NCI-H1092 (cell line): ENCODE data around the gene MYLIP.

Experiments used
- DNase-seq: peaks from one replicate; lab custom pipeline; 2025; lab: John Stamatoyannopoulos, UW

Gene MYLIP

DNA sequence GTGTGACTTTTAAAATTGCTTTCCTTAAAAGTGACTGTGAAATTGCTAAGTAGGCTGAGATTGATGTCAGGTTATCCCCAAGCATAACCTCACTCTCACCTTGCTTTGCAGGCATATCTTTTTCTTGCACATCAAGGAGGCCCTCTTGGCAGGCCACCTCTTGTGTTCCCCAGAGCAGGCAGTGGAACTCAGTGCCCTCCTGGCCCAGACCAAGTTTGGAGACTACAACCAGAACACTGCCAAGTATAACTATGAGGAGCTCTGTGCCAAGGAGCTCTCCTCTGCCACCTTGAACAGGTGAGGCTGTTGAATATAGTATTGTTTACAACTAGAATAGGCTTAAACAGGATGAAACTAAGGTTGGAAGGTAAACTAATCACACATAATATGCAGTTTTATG, 12.6 kb downstream of the MYLIP start:
- DNase-seq = no peak

DNA sequence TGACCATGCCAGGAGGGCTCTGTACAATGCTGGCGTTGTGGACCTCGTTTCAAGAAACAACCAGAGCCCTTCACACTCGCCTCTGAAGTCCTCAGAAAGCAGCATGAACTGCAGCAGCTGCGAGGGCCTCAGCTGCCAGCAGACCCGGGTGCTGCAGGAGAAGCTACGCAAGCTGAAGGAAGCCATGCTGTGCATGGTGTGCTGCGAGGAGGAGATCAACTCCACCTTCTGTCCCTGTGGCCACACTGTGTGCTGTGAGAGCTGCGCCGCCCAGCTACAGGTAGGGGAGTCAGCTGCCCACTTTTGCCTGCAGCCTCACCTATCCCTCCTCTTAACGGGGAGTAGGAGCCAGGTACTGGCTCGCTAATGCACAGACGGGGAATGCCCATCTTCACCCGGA, 16.2 kb downstream of the MYLIP start:
- DNase-seq = no peak

DNA sequence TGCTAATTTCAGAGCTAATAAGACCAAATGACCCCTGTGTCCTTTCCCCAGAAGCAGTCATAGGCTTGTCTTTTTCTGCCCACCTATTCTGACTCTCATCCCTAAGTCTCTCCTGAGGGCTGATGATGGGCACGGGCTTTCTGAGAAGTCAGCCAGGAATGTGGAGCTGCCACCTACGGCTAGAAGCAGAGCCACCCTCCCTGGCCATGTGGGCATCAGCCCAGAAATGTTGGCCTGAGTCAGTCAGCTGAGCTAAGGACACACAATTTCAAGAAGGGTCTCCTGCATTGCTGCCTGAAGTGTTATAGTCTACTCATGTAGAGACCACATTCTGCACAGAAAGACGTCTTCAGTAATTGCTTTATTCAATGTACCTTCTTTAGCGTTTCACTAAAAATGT, 17.1 kb downstream of the MYLIP start:
- DNase-seq = no peak

DNA sequence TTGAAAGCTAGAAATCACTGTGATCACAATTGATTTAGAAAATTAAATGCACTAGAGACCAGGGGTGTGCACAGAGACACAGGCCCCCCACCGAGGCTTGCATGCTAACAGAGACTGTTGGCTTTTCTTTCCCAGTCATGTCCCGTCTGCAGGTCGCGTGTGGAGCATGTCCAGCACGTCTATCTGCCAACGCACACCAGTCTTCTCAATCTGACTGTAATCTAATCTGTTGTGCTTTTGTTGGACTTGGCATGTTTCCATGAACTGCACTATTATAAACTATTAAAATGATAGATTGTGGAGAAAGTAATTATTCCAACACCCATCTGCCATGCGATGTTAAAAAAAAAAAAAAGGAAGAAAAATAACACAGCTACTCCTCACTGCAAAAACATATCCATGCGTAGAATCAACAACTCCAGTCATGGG, 17.7 kb downstream of the MYLIP start:
- DNase-seq = peak; percentile 4

- no peak for DNase-seq
Observed at GRCh38 chr6:16148498-16148897, 19.6 kb downstream of the MYLIP start.

GRCh38 chr6:16149305-16149704, 20.4 kb downstream of the MYLIP start:
- no peak for DNase-seq

DNA sequence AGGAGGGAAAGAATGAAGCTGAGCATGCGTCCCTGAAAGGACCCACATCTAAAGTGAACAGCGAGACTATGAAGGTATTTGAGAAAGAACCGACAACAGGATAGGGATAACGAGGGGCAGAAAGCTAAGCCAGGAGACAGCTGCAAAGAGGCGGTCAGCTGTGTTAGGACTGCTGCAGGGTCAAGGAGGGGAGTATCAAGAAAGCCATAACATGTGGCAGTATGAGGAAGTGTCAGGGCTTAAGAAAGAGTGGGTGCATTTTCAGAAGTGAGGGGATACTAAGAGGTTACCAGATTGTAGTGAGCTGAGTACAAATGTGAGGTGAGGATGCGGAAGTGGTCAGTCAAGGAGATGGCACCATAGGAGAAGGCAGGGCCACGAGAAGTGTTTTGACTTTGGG, 21.2 kb downstream of the MYLIP start:
- DNase-seq = no peak

GRCh38 chr6:16153211-16153820, 24.4 kb downstream of the MYLIP start:
- no peak for DNase-seq

DNA sequence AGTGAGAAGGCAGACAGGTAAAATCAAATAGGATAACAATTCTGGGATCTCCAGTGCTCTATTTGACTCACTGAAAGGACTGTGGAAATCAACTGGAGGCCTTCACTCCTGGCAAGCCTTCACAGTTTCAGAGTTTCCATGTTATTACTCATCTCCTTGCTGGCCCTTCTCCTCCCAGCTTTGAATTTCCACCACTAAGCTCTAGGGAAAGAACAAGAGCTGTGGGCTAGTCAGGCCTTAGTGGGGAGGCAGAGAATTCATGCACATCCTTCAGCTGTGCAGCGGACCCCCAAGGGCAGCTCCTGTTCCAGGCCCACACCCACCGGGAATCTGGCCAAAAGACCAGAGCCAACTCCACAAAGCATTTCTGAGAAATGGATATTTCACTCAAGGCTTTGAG, 26.0 kb downstream of the MYLIP start:
- DNase-seq = no peak

DNA sequence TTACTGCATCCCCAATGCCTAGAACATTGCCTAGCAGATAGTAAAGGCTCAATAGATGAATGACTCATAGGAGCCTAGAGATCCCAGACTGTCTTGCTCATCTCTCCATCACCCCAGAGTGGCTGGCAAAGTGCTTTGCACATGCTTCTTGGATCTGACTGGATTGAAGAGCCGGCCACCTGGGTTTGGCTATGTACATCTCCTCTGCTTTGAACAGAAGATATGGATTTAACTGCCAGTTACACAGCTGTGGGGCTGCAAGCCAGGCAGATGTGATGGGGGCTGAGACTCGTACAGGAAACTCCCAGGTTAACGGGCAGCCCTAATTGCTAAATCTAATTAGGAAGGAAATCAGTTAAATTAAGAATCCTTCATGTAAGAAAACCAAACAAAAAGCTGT, 28.6 kb downstream of the MYLIP start:
- DNase-seq = no peak

- peak; percentile 46 for DNase-seq
Observed at GRCh38 chr6:16157909-16158308, 29.0 kb downstream of the MYLIP start.

DNA sequence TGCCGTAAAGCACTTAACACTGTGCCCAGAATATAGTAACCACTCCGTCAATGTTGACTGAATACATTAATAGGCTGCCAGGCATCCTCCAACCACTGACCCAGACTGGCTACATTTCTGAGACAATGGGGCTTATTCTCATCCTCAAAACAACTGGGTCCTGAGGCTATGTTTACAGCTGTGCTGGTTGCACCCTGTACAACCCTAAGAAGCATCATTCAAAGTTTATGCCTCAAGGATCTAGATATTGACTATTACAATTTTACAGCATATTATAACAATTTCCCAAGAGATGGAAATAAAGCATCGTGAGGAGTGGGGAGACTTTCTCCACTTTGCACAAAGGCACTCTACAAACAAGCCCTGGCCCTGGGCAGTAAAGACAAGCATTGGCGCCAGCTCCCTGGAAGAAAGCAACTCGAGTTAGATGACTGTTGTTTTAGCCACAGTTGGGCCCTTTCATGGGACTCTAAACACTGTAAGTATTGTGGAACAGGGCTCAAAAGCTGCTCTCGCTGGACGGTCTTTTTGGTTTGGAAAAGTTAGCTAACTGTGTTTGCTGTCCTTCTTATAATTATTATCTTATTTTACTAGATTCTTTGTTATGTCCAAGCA, 30.2 kb downstream of the MYLIP start:
- DNase-seq = no peak

DNA sequence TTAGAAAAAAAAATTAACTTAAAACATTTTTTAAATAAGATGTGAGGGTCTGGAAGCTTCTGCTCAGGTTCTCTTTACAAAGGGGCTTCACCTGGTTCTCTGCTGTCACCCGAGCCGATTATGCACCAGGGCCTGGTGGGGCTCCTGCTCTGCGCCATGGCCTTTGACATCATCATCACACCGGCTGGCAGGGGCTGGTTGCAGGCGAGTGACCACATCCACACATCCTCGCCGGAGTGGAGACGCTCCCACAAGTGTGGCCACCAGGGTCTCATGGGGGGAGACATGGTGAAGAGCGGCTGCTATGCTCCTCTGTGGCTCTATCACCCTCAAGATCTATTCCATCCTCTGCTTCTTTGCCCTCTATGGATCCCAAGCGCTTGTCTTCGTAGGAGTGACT, 31.9 kb downstream of the MYLIP start:
- DNase-seq = no peak

DNA sequence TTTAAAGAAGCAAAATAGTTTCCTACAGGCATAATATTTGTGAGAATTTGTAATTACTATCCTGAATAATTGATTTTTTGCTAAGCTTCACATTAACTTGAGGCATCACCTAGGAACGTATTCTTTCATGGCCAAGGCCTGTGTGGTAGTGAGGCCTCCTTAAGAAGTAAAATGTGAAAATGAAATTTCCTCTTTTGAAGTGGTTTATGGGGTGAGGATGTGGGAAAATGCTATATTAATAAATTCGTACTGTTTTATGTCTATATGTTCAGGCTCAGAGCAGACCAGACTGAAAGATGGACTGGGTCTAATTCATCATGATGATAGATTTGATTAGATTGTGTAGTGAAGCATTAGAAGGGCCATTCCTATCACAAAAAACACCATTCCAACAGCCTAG, 33.1 kb downstream of the MYLIP start:
- no peak for DNase-seq

- DNase-seq = no peak
Observed at GRCh38 chr6:16163066-16163465, 34.2 kb downstream of the MYLIP start.

- DNase-seq = no peak
Observed at GRCh38 chr6:16163535-16164300, 34.8 kb downstream of the MYLIP start.

- DNase-seq = no peak
Observed at GRCh38 chr6:16165641-16166040, 36.8 kb downstream of the MYLIP start.

- DNase-seq = no peak
Observed at GRCh38 chr6:16166871-16167608, 38.2 kb downstream of the MYLIP start.

- no peak for DNase-seq
Observed at GRCh38 chr6:16168121-16168520, 39.2 kb downstream of the MYLIP start.

DNA sequence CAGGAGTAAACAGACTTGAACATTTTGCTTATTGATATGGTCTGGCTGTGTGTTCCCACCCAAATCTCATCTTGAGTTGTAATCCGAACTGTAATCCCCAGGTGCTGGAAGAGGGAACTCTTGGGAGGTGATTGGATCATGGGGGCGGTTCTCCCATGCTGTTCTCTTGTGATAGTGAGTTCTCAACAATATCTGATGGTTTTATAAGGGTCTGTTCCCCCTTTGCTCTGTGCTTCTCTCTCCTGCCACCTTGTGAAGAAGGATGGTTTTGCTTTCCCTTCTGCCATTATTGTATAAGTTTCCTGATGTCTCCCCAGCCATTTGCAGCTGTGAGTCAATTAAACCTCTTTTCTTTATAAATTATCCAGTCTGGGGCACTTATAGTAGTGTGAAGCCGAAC, 40.0 kb downstream of the MYLIP start:
- DNase-seq = no peak

- DNase-seq = no peak
Observed at GRCh38 chr6:16171400-16171799, 42.5 kb downstream of the MYLIP start.

GRCh38 chr6:16173167-16173940, 44.5 kb downstream of the MYLIP start:
- no peak for DNase-seq
